H1 (cell line): ENCODE data around the gene NDUFA8. TPM values are rescaled to one million over a fixed set of nuclear protein-coding genes. Genes with fewer than 3 reads are reported as not detected.

ENCODE experiments used
- SRF ChIP-seq: IDR thresholded peaks from 2 replicates; pipeline ENCODE4 v1.6.1; 2011; ENCODE audit warnings: mild to moderate bottlenecking, low read depth, low read length, moderate library complexity
- SUZ12 ChIP-seq: fragments of 200-600 bp; sonication (generic); IDR thresholded peaks from 2 replicates; pipeline ENCODE4 v1.6.1; 2012; ENCODE audit warnings: mild to moderate bottlenecking, inconsistent platforms, low read length, moderate library complexity, mixed read lengths
- TEAD4 ChIP-seq: IDR thresholded peaks from 2 replicates; pipeline ENCODE4 v1.6.1; 2012; ENCODE audit warnings: low read depth, low read length, inconsistent platforms, mixed read lengths
- polyA plus RNA-seq, 7 experiments: library from polyadenylated mRNA; depleted of rRNA in 3 of 7; stranded (reverse) in 5 of 7; unstranded in 2 of 7; fragments of >200 nt in 5 of 7; fragments of 200-250 nt in 2 of 7; gene quantifications; 1 replicate in 5 of 7; 2 replicates in 1 of 7; 4 replicates in 1 of 7; pipeline versions ENCODE4 v1.2.1 to v1.2.3, GENCODE V29; 2011 to 2013; ENCODE audit warnings: missing spikeins in 2 of 7, mixed read lengths in 2 of 7
- total RNA-seq: library from RNA; stranded (reverse); fragmentation: NEBNext Ultra II Directional; extraction: Animal tissue kit (Norgen Biotek cat#: 25700); gene quantifications from 2 replicates; pipeline ENCODE4 v1.2.1, GENCODE V29; 2021

Gene NDUFA8
- total and polyA plus RNA-seq, 2 of the 8 experiments (the other 6 are each of a cell fraction or from before 2014, with no cell fraction given) = 61.0 to 73.8 TPM

DNA sequence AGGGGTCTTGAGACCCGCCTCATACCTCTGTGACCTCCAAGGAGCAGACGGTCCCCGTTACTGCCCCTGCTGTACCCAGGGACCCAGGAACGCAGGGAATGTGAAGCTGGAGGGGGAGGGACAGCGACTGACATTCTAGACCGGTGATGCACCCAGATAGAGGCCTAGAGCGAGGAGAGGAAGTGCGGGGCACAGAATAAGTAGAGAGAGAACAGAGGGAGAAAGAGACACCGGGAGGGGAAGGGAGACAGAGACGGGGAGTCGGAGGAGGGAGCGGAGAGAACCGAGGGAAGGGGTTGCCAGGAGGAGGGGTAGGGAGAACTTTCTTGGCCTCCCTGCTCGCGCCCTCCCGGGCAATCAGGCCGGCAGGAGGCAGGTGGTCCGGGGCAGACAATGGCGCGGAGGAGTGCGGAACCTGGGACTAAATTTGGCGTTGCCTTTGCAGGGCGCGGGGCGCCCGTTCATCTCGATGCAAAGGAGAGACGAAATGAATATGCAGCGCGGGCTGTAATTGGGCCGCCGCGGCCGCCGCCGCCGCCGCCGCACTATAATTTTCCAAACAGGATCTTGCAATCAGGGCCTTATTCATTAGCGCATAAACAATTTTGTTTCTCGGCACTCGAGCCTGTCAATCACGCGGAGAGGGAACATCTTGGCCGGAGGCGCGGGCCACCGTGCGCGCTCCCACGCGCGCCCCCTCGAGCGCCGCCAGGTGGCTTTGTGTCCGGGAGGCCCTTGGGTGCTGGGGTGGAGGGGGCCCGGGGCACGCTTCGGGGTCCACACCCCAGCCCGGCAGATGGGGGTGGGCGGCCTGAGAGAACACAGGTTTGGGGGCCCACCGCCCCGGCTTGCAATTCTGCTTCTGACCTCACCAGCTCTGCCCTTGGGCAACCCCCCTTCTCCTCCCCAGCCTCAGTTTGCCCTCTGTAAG, 33.0 kb downstream of the NDUFA8 start (continued):
- peak; percentile 43 for TF ChIP-seq SUZ12
- peak; percentile 95 for TF ChIP-seq TEAD4
- no peak for TF ChIP-seq SRF
